GM15510 (cell line): ENCODE measurements around the gene AGPAT1.

Experiments
- POLR2A ChIP-seq: IDR thresholded peaks from 3 replicates; pipeline ENCODE4 v1.6.1; 2011; ENCODE audit warnings: borderline replicate concordance; ENCODE audit not compliant: insufficient read length; ENCODE audit errors: extremely low read depth

AGPAT1 gene

GRCh38 chr6:32149932-32150870, 25.7 kb downstream of the AGPAT1 start:
- no peak for TF ChIP-seq POLR2A

GRCh38 chr6:32149092-32149755, 26.7 kb downstream of the AGPAT1 start:
- no peak for TF ChIP-seq POLR2A

- no peak for TF ChIP-seq POLR2A
These were observed 27.4 kb downstream of the AGPAT1 start for GRCh38 chr6:32148289-32149091.

GRCh38 chr6:32147401-32148132, 28.3 kb downstream of the AGPAT1 start:
- no peak for TF ChIP-seq POLR2A

GRCh38 chr6:32146687-32147086, 29.2 kb downstream of the AGPAT1 start:
- TF ChIP-seq POLR2A, result no peak

- TF ChIP-seq POLR2A, result no peak
These were observed 29.6 kb downstream of the AGPAT1 start for GRCh38 chr6:32146287-32146686.

- no peak for TF ChIP-seq POLR2A
These were observed 35.4 kb downstream of the AGPAT1 start for GRCh38 chr6:32140420-32141046.

- TF ChIP-seq POLR2A, result no peak
These were observed 36.3 kb downstream of the AGPAT1 start for GRCh38 chr6:32139590-32139989.

- no peak for TF ChIP-seq POLR2A
These were observed 38.4 kb downstream of the AGPAT1 start for GRCh38 chr6:32137454-32137853.

- no peak for TF ChIP-seq POLR2A
These were observed 42.1 kb downstream of the AGPAT1 start for GRCh38 chr6:32133786-32134185.

- no peak for TF ChIP-seq POLR2A
These were observed 43.8 kb downstream of the AGPAT1 start for GRCh38 chr6:32132110-32132509.

GRCh38 chr6:32131439-32131948, 44.4 kb downstream of the AGPAT1 start:
- no peak for TF ChIP-seq POLR2A

- no peak for TF ChIP-seq POLR2A
These were observed 46.4 kb downstream of the AGPAT1 start for GRCh38 chr6:32129297-32130088.

GRCh38 chr6:32128751-32129296, 47.1 kb downstream of the AGPAT1 start:
- TF ChIP-seq POLR2A, result no peak
